GM12878 (cell line): Measurements from ENCODE around the gene USP15. TPM values are rescaled to one million over a fixed set of nuclear protein-coding genes. Genes with fewer than 3 reads are reported as not detected.

Experiments used
- ATAC-seq: fragments of 200-7000 bp; cut with Tn5 transposase; 3 replicates; pipeline ENCODE4 v1.9.1; 2020; ENCODE audit warnings: mild to moderate bottlenecking, moderate library complexity
- BruUV-seq: library from RNA; stranded (reverse); fragments of 400-500 nt; replicated peaks from 2 replicates; lab custom pipeline; 2021; lab: Mats Ljungman, UMichigan
- CTCF ChIA-PET: fragments of 300-600 bp; sonication (Branson Sonifier 250); formaldehyde crosslinking; extraction: SDS; loops from one replicate; lab custom pipeline; 2021; ENCODE audit warnings: inconsistent platforms; lab: Yijun Ruan, JAX
- POLR2A ChIA-PET: fragments of 350-600 bp; formaldehyde crosslinking; extraction: SDS; loops from one replicate; lab custom pipeline; 2021; ENCODE audit warnings: inconsistent platforms; lab: Charles Lee
- RAD21 ChIA-PET: fragments of 300-600 bp; sonication (Branson Sonifier 250); formaldehyde crosslinking; loops from one replicate; lab custom pipeline; 2023; ENCODE audit warnings: antibody characterized with exemption; ENCODE audit not compliant: unreplicated experiment; lab: Charles Lee
- SMC1A ChIA-PET: fragments of 300-600 bp; sonication (Branson Sonifier 250); formaldehyde crosslinking; loops from one replicate; lab custom pipeline; 2023; ENCODE audit not compliant: unreplicated experiment, uncharacterized antibody; lab: Charles Lee
- DNase-seq: peaks from one replicate; pipeline ENCODE4 v3.0.0-alpha.2; 2011; ENCODE audit warnings: low read depth, low spot score
- FAIRE-seq: peaks from 3 replicates; lab custom pipeline; 2011; peaks lifted over from hg19 to GRCh38; lab: Jason Lieb, UNC
- H2AFZ ChIP-seq: 2 replicates; pipeline ENCODE4 v1.6.0; 2011; ENCODE audit warnings: low read depth, low read length, control low read depth; ENCODE audit not compliant: control insufficient read depth
- H3K27ac ChIP-seq: 2 replicates; pipeline ENCODE4 v1.5.1; 2011; ENCODE audit warnings: control low read depth; ENCODE audit not compliant: control insufficient read depth, insufficient read depth
- H3K27me3 ChIP-seq, 2 experiments: replicated peaks in 1 of 2; 2 replicates each; pipeline versions ENCODE4 v1.6.0 to v1.6.1; 2011; ENCODE audit warnings: low read length in 1 of 2; ENCODE audit not compliant: control insufficient read depth in 2 of 2, insufficient read depth in 2 of 2
- H3K36me3 ChIP-seq, 2 experiments: 2 replicates each; pipeline ENCODE4 v1.5.1; 2011; ENCODE audit warnings: low read length in 1 of 2; ENCODE audit not compliant: control insufficient read depth in 2 of 2, insufficient read depth in 2 of 2
- H3K4me1 ChIP-seq: 2 replicates; pipeline ENCODE4 v1.6.1; 2011; ENCODE audit warnings: mild to moderate bottlenecking, low read length, moderate library complexity, mixed read lengths; ENCODE audit not compliant: control insufficient read depth, insufficient read depth
- H3K4me2 ChIP-seq: 2 replicates; pipeline ENCODE4 v1.6.0; 2011; ENCODE audit warnings: control low read depth; ENCODE audit not compliant: control insufficient read depth, insufficient read depth
- H3K4me3 ChIP-seq: fragments of 200-600 bp; sonication (generic); 2 replicates; pipeline ENCODE4 v1.5.1; 2016
- H3K79me2 ChIP-seq: 2 replicates; pipeline ENCODE4 v1.6.0; 2011; ENCODE audit warnings: low read length; ENCODE audit not compliant: control insufficient read depth, insufficient read depth
- H3K9ac ChIP-seq: 2 replicates; pipeline ENCODE4 v1.8.0; 2011; ENCODE audit warnings: low read length, control low read depth, mixed read lengths; ENCODE audit not compliant: control insufficient read depth, insufficient read depth
- H3K9me3 ChIP-seq: replicated peaks from 3 replicates; pipeline ENCODE4 v1.5.1; 2011; ENCODE audit warnings: mild to moderate bottlenecking, low read length; ENCODE audit not compliant: control insufficient read depth, insufficient read depth
- H4K20me1 ChIP-seq: 2 replicates; pipeline ENCODE4 v1.6.0; 2011; ENCODE audit not compliant: control insufficient read depth, insufficient read depth
- ATF3 ChIP-seq: IDR thresholded peaks from 2 replicates; pipeline ENCODE4 v1.6.1; 2011; ENCODE audit warnings: low read depth, mild to moderate bottlenecking, low read length, moderate library complexity, borderline replicate concordance; ENCODE audit errors: extremely low read depth
- CEBPB ChIP-seq, 2 experiments: fragments of 150-350 bp in 1 of 2; IDR thresholded peaks; 2 replicates each; pipeline ENCODE4 v1.6.1; 2012 to 2014; ENCODE audit warnings: low read depth in 2 of 2, low read length in 2 of 2, borderline replicate concordance in 1 of 2, inconsistent platforms in 1 of 2
- EED ChIP-seq: sonication (generic); IDR thresholded peaks from 2 replicates; pipeline ENCODE4 v1.6.1; 2016; ENCODE audit warnings: antibody characterized with exemption, low read depth
- MAX ChIP-seq: IDR thresholded peaks from 2 replicates; pipeline ENCODE4 v1.6.1; 2012; ENCODE audit warnings: low read depth, low read length, improper control_type of control experiment
- POU2F2 ChIP-seq: IDR thresholded peaks from 3 replicates; pipeline ENCODE4 v1.6.1; 2011; ENCODE audit warnings: low read depth, mild to moderate bottlenecking, low read length, borderline replicate concordance
- RBBP5 ChIP-seq: fragments of 200-600 bp; sonication (generic); conservative IDR thresholded peaks from 2 replicates; pipeline ENCODE4 v1.6.1; 2016
- WGBS: methylation state at CpG from one replicate; pipeline ENCODE4 v1.1.6; 2016; ENCODE audit warnings: low lambda C conversion rate; ENCODE audit not compliant: insufficient replicate concordance, insufficient coverage; ENCODE audit errors: missing lambda C conversion rate; 5-methylcytosine and 5-hydroxymethylcytosine counted together
- in situ Hi-C: fragments of 300-500 bp; cut with MboI; formaldehyde crosslinking; loops from 9 replicates; pipeline ENCODE4 v1.14.3; 2018; ENCODE audit warnings: mixed read lengths
- intact Hi-C: fragments of 100-400 bp; cut with micrococcal nuclease; formaldehyde crosslinking; loops from one replicate; pipeline ENCODE4 v1.14.2; 2022; ENCODE audit not compliant: unreplicated experiment
- polyA plus RNA-seq, 11 experiments: library from polyadenylated mRNA; depleted of rRNA in 4 of 11; unstranded in 6 of 11; stranded (reverse) in 5 of 11; fragments of >200 nt; fragmentation: Nextera tagmentation in 4 of 11; fragmentation: Illumina TruSeq in 1 of 11; extraction: Ambion mirVana in 4 of 11; extraction: Trizol in 1 of 11; gene quantifications; 1 replicate in 1 of 11; 2 replicates in 10 of 11; pipeline versions ENCODE4 v1.2.1 to v1.2.3, GENCODE V29; 2011 to 2016; ENCODE audit warnings: inconsistent platforms in 2 of 11, missing spikeins in 2 of 11, low read depth in 1 of 11
- total RNA-seq, 4 experiments: library from RNA; depleted of rRNA in 3 of 4; stranded (reverse); fragments of >200 nt in 3 of 4; fragmentation: Illumina TruSeq in 1 of 4; extraction: Trizol in 1 of 4; gene quantifications; 2 replicates each; pipeline versions ENCODE4 v1.2.1 to v1.2.3, GENCODE V29; 2013 to 2021
- TF ChIP-seq, protein P1 (sequence below): fragments of 450-650 bp; IDR thresholded peaks from 2 replicates; pipeline ENCODE4 v1.6.1; 2017; ENCODE audit warnings: antibody characterized with exemption, mild to moderate bottlenecking, moderate library complexity
- TF ChIP-seq, protein P2 (sequence below): fragments of 450-650 bp; IDR thresholded peaks from 2 replicates; pipeline ENCODE4 v1.6.1; 2014; ENCODE audit warnings: mild to moderate bottlenecking

Gene USP15
- total and polyA plus RNA-seq, 10 of the 15 experiments (the other 5 are each of a cell fraction or from before 2014, with no cell fraction given) = 57.6 to 101 (median 90.2) TPM

DNA sequence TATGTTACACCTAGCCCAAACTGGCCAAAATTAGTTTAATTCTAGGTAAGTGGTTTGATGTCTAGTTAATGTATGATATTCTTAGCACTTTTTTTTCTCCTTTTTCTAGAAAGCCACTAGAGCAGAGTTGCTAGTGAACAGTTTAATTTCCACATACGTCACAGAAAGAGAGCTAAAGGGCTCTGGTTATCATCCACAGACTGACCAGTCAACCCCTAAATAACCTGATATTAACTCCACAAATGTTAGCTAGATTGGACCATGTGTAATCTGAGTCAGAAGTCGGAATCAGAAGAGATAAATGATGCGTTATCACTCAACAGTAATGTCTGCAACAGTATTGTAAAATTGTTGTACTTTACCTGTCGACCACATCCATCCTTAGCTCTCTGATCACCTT lies 74.9 kb downstream of the USP15 start:
- ChIA-PET POLR2A (no interaction called here), RAD21 (no interaction called here), CTCF (interaction anchor here (0.6 to 1.7 kb wide), 7 partner anchors 9 to 459 kb away, joined by 3 to 4 read pairs (median 3); no protein-coding TSS in a partner anchor), SMC1A (interaction anchor here (0.7 to 2.3 kb wide), 5 partner anchors 9 to 76 kb away, joined by 3 to 8 read pairs (median 3); partner anchors contain the start of gene USP15)
- no TSS peak for BruUV-seq
- Histone ChIP-seq H3K9me3 (peaks cover 1% of the 10 kb centered on the region), H3K27ac (no peak overlapping the region), H3K9ac (no peak overlapping the region), H4K20me1 (no peaks in the 10 kb centered on the region), H3K27me3 (no peaks in the 10 kb centered on the region), H3K4me2 (no peak overlapping the region), H2AFZ (no peak overlapping the region), H3K4me3 (no peak overlapping the region)
- ATAC-seq (no peak), DNase-seq (no peak)
- TF ChIP-seq ATF3 = no peak
- TF ChIP-seq POU2F2 = no peak
- no peak for TF ChIP-seq MAX
- no peak for TF ChIP-seq RBBP5
- no peak for TF ChIP-seq EED
- TF ChIP-seq CEBPB (IDR thresholded peaks at IDR 0.05; ENCODE audit: borderline replicate concordance in 1 of 2, low read depth in 2 of 2, low read length in 2 of 2) = no peak
- TF ChIP-seq, protein P1, sequence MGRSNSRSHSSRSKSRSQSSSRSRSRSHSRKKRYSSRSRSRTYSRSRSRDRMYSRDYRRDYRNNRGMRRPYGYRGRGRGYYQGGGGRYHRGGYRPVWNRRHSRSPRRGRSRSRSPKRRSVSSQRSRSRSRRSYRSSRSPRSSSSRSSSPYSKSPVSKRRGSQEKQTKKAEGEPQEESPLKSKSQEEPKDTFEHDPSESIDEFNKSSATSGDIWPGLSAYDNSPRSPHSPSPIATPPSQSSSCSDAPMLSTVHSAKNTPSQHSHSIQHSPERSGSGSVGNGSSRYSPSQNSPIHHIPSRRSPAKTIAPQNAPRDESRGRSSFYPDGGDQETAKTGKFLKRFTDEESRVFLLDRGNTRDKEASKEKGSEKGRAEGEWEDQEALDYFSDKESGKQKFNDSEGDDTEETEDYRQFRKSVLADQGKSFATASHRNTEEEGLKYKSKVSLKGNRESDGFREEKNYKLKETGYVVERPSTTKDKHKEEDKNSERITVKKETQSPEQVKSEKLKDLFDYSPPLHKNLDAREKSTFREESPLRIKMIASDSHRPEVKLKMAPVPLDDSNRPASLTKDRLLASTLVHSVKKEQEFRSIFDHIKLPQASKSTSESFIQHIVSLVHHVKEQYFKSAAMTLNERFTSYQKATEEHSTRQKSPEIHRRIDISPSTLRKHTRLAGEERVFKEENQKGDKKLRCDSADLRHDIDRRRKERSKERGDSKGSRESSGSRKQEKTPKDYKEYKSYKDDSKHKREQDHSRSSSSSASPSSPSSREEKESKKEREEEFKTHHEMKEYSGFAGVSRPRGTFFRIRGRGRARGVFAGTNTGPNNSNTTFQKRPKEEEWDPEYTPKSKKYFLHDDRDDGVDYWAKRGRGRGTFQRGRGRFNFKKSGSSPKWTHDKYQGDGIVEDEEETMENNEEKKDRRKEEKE = no peak
- TF ChIP-seq, protein P2, sequence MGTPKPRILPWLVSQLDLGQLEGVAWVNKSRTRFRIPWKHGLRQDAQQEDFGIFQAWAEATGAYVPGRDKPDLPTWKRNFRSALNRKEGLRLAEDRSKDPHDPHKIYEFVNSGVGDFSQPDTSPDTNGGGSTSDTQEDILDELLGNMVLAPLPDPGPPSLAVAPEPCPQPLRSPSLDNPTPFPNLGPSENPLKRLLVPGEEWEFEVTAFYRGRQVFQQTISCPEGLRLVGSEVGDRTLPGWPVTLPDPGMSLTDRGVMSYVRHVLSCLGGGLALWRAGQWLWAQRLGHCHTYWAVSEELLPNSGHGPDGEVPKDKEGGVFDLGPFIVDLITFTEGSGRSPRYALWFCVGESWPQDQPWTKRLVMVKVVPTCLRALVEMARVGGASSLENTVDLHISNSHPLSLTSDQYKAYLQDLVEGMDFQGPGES = no peak
- TF ChIP-seq, all 136 proteins: peak for 0
- no peak for FAIRE-seq
- in situ Hi-C loops (no loop called here), intact Hi-C loops (no loop called here)
- H3K36me3 ChIP-seq = peaks cover 0 to 3% of the 10 kb centered on the region in 2 experiments; a peak in 2 of 4 replicates
- WGBS = 97% methylated on average over 4 of the region's 4 CpGs
- no peaks in the 10 kb centered on the region for H3K4me1 ChIP-seq
- peaks cover 5% of the 10 kb centered on the region; the same call in 1 of the 2 replicates for H3K79me2 ChIP-seq
